Measurements from ENCODE around the gene RASSF5. TPM values are rescaled to one million over a fixed set of nuclear protein-coding genes. Genes with fewer than 3 reads are reported as not detected.

Gene RASSF5
- total RNA-seq, 4 donors from 2014 or later, result 7.4 to 35.5 (median 10.0) TPM

DNA sequence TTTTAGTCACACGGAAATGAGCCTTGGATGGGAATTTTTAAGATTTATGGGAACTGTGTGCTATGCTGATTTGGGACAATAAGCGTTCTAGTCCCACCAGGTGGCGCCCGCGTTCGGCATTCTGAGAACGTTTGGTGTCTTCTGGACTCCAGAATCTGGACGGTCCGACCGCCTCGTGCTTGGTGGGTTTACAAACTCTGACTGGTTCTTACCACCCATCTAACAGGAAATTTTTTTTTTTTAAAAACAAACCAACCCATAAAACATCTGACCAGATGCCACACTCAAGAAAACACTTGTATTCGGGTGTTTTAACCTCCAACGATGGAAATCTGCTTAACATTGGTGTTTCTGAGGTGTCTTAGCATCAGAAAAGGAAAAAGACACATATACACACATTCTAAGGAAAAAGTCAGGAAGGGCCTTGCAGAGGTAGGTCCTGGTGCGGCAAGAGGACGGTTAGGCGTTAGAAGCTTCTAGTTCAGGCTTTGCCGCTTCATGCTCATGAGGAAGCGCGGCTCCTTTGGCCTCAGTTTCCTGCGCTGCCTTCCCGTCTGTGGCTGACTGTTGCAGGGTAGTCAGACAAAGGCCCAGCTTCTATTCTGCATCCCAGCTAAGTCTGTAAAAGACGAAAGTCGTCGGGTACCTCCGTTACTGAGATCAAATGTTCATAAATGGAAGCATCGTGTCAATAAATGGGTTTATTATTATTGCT, 127.2 kb downstream of the RASSF5 start:
- Histone ChIP-seq H3K27me3 (no peaks in the 10 kb centered on the region), H3K9me3 (no peaks in the 10 kb centered on the region), H3K27ac (peak overlapping the region; percentile 53 to 79 (median 67)), H3K36me3 (no peaks in the 10 kb centered on the region), H3K4me1 (peaks cover 0 to 19% (median 6%) of the 10 kb centered on the region in 4 donors), H3K4me3 (peak overlapping the region; percentile 61 to 82 (median 75))
- peak; percentile 89 to 97 (median 91) for DNase-seq
- TF ChIP-seq, protein P1, sequence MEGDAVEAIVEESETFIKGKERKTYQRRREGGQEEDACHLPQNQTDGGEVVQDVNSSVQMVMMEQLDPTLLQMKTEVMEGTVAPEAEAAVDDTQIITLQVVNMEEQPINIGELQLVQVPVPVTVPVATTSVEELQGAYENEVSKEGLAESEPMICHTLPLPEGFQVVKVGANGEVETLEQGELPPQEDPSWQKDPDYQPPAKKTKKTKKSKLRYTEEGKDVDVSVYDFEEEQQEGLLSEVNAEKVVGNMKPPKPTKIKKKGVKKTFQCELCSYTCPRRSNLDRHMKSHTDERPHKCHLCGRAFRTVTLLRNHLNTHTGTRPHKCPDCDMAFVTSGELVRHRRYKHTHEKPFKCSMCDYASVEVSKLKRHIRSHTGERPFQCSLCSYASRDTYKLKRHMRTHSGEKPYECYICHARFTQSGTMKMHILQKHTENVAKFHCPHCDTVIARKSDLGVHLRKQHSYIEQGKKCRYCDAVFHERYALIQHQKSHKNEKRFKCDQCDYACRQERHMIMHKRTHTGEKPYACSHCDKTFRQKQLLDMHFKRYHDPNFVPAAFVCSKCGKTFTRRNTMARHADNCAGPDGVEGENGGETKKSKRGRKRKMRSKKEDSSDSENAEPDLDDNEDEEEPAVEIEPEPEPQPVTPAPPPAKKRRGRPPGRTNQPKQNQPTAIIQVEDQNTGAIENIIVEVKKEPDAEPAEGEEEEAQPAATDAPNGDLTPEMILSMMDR (IDR thresholded peaks at IDR 0.05), result peak; percentile 80 to 85 (median 82)
- no peak for TF ChIP-seq POLR2A (IDR thresholded peaks at IDR 0.05)

DNA sequence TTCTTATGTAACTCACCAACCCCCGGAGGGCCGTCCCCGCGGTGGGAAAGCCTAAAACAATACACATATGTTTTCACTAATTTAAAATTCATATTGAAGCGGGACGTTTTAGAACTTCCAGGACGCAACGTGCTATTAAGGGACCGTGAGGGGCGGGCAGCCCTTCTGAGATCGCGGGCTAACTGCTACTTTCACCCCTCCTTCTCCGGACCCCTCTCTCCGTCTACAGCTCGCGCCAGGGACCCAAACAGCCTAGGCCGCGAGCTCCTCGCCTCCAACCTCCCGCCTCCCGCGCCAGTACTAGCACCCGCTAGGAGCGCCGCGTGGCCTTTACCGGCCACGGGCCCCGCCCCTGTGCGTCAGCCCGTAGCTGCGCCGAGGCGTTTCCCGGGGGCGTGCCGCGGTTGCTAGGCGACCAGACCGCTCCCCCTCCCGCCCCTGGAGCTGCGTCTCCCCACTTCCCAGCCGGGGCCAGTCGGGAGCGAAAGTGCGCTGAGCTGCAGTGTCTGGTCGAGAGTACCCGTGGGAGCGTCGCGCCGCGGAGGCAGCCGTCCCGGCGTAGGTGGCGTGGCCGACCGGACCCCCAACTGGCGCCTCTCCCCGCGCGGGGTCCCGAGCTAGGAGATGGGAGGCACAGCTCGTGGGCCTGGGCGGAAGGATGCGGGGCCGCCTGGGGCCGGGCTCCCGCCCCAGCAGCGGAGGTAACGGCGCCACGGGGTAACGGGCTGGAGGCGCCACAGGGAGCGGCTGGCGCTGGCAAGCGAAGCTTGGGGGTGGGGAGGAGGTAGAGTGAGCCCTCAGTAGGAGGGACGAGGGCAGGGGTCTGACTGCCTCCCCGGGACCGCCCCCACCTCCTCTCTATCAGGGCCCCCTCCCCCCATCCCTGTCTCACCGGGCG, 128.0 kb downstream of the RASSF5 start, which contains the start of gene DYRK3:
Gene DYRK3 (plus strand): TSS at position 457 of the 898 bp plus-strand sequence. CDS start 168 bp downstream, at position 625.
- no peaks in the 10 kb centered on the region for H3K27me3 ChIP-seq
- TF ChIP-seq, protein P1 (IDR thresholded peaks at IDR 0.05), result peak in 4 of 6 experiments; percentile 21 to 35 (median 29)
- peak; percentile 29 to 68 for TF ChIP-seq POLR2A (IDR thresholded peaks at IDR 0.05)
- H3K27ac ChIP-seq, result peak within 1 kb of the TSS; percentile 59 to 79 (median 67)
- H3K4me1 ChIP-seq, result peaks cover 0 to 19% (median 6%) of the 10 kb centered on the region in 4 donors
- H3K9me3 ChIP-seq, result no peaks in the 10 kb centered on the region
- peak within 1 kb of the TSS; percentile 61 to 82 (median 75) for H3K4me3 ChIP-seq
- peak; percentile 90 to 98 (median 97) for DNase-seq
- H3K36me3 ChIP-seq, result no peaks in the 10 kb centered on the region

DNA sequence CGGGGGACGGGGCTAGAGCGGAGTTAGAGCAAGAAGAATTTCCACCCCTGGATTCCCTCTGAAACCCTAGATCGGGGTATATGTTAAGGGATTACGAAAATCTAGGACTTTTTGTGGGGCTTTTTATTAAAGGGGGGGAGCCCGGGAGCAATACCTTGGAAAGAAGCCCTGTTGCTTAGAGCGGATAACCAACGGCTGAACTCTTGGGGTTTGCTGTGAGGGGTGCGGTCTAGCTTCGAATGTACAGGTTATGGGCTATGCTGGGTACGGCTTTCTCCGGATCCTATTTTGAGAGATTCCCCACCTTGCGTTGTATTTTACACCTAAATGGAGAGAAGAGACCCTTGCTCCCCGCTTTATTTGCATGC, 128.6 kb downstream of the RASSF5 start:
- Histone ChIP-seq H3K36me3 (no peaks in the 10 kb centered on the region), H3K4me1 (peaks cover 0 to 19% (median 6%) of the 10 kb centered on the region in 4 donors), H3K27me3 (no peaks in the 10 kb centered on the region), H3K9me3 (no peaks in the 10 kb centered on the region), H3K27ac (peak overlapping the region; percentile 59 to 79 (median 67)), H3K4me3 (peak overlapping the region; percentile 61 to 82 (median 75))
- no peak for TF ChIP-seq POLR2A (IDR thresholded peaks at IDR 0.05)
- TF ChIP-seq, protein P1 (IDR thresholded peaks at IDR 0.05), result no peak
- no peak for DNase-seq

DNA sequence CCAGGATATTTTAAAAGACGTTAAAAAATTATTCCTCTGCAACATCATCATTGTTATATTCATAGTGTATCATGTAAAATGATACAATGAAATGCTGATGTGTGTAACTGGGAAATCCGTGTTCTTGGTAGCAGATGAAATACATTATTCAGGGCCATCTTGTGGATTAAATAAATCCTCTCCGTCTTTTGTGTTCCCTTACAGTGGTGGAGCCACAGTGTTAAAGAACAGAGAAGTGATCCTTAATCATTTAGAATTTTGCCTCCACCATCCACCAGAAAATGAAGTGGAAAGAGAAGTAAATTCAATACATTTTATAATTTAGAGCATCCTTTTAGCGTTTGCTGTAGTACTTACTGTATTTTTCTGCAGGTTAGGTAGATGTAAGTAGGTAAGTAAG, 129.3 kb downstream of the RASSF5 start:
- no peaks in the 10 kb centered on the region for H3K36me3 ChIP-seq
- no peaks in the 10 kb centered on the region for H3K9me3 ChIP-seq
- H3K4me1 ChIP-seq, result peaks cover 0 to 19% (median 6%) of the 10 kb centered on the region in 4 donors
- no peak overlapping the region for H3K4me3 ChIP-seq
- TF ChIP-seq, protein P1 (IDR thresholded peaks at IDR 0.05), result no peak
- no peak for TF ChIP-seq POLR2A (IDR thresholded peaks at IDR 0.05)
- DNase-seq, result no peak
- H3K27me3 ChIP-seq, result no peaks in the 10 kb centered on the region
- no peak overlapping the region for H3K27ac ChIP-seq

DNA sequence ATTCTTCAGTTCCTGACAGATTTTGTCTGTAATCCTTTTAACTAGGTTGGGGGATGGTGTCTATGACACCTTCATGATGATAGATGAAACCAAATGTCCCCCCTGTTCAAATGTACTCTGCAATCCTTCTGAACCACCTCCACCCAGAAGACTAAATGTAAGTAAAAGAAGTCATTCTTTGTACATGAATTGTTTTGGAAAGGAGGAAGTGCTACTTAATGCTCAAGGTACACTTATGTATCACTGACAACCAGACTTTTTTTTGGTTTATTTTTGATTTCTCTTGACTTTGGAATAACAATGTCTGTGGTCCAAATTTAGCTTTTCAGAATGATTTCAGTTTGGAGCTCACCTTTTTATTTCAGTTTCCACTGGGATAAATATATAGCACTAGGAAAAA, 130.3 kb downstream of the RASSF5 start:
- DNase-seq, result no peak
- Histone ChIP-seq H3K4me3 (no peak overlapping the region), H3K27me3 (no peaks in the 10 kb centered on the region), H3K36me3 (no peaks in the 10 kb centered on the region), H3K4me1 (peaks cover 0 to 19% (median 6%) of the 10 kb centered on the region in 4 donors), H3K27ac (no peak overlapping the region), H3K9me3 (no peaks in the 10 kb centered on the region)
- TF ChIP-seq, protein P1 (IDR thresholded peaks at IDR 0.05), result no peak
- TF ChIP-seq POLR2A (IDR thresholded peaks at IDR 0.05), result no peak

Small RNA genes within 50 kb of the gene (small RNA-seq; reads per million reads assigned to genes)
- gene MIR6769B, result 0.13 to 0.41 reads per million in 2 donors

Other genes with a start within 250 kb of the RASSF5 start
- 10 to 100 TPM in 3 of 4 donors, 1 to 10 TPM in 1; 5.6 to 31.4 (median 17.5) TPM for gene IKBKE, start 37.1 kb upstream of the RASSF5 start, total RNA-seq
- gene EIF2D, start 104.9 kb downstream of the RASSF5 start, total RNA-seq, result 10 to 100 TPM; 20.0 to 66.0 (median 34.9) TPM
- 1 to 10 TPM in 1 of 4 donors, under 1 TPM in 2, not detected in 1; 0.67 to 3.3 (median 0.85) TPM for gene DYRK3, start 128.0 kb downstream of the RASSF5 start, total RNA-seq
- gene MAPKAPK2, start 177.4 kb downstream of the RASSF5 start, total RNA-seq, result 10 to 100 TPM; 49.6 to 92.4 (median 59.6) TPM

Measured in Peyer's patch (tissue), 4 donors.